RWPE2 (cell line): Measurements from ENCODE around the gene INTS1.
A peak's percentile ranks its signal among the peaks of the same experiment; 100 is the strongest.

Experiments used
- ATAC-seq: fragments of 200-7000 bp; cut with Tn5 transposase; 3 replicates; pipeline ENCODE4 v1.9.1; 2021; ENCODE audit warnings: low read depth
- DNase-seq: peaks from one replicate; pipeline ENCODE4 v3.0.0-alpha.2; 2020; ENCODE audit warnings: low spot score
- H3K27ac ChIP-seq: fragments of 450-650 bp; 2 replicates; pipeline ENCODE4 v1.5.1; 2017; ENCODE audit warnings: mild to moderate bottlenecking; ENCODE audit not compliant: poor library complexity, severe bottlenecking
- H3K27me3 ChIP-seq: fragments of 250-450 bp; sonication (Bioruptor Pico); 2 replicates; pipeline ENCODE4 v1.5.1; 2021; ENCODE audit warnings: mild to moderate bottlenecking, moderate library complexity; ENCODE audit not compliant: insufficient read depth, poor library complexity, severe bottlenecking
- H3K36me3 ChIP-seq: fragments of 250-450 bp; sonication (Bioruptor Pico); 2 replicates; pipeline ENCODE4 v1.5.1; 2020; ENCODE audit warnings: low read depth, mild to moderate bottlenecking, moderate library complexity
- H3K4me1 ChIP-seq: fragments of 250-450 bp; sonication (Bioruptor Pico); 2 replicates; pipeline ENCODE4 v1.5.1; 2021; ENCODE audit warnings: mild to moderate bottlenecking, moderate library complexity; ENCODE audit not compliant: insufficient read depth, poor library complexity, severe bottlenecking
- H3K4me3 ChIP-seq: fragments of 250-450 bp; sonication (Bioruptor Pico); 2 replicates; pipeline ENCODE4 v1.5.1; 2021; ENCODE audit warnings: mild to moderate bottlenecking, moderate library complexity; ENCODE audit not compliant: severe bottlenecking
- H3K9me3 ChIP-seq: fragments of 250-450 bp; sonication (Bioruptor Pico); 2 replicates; pipeline ENCODE4 v1.5.1; 2021; ENCODE audit warnings: mild to moderate bottlenecking, moderate library complexity; ENCODE audit not compliant: severe bottlenecking
- TF ChIP-seq, protein P1 (sequence below): fragments of 450-650 bp; IDR thresholded peaks from one replicate; pipeline ENCODE4 v1.5.1; 2017; ENCODE audit warnings: mild to moderate bottlenecking, moderate library complexity; ENCODE audit not compliant: poor library complexity, severe bottlenecking

The INTS1 gene

DNA sequence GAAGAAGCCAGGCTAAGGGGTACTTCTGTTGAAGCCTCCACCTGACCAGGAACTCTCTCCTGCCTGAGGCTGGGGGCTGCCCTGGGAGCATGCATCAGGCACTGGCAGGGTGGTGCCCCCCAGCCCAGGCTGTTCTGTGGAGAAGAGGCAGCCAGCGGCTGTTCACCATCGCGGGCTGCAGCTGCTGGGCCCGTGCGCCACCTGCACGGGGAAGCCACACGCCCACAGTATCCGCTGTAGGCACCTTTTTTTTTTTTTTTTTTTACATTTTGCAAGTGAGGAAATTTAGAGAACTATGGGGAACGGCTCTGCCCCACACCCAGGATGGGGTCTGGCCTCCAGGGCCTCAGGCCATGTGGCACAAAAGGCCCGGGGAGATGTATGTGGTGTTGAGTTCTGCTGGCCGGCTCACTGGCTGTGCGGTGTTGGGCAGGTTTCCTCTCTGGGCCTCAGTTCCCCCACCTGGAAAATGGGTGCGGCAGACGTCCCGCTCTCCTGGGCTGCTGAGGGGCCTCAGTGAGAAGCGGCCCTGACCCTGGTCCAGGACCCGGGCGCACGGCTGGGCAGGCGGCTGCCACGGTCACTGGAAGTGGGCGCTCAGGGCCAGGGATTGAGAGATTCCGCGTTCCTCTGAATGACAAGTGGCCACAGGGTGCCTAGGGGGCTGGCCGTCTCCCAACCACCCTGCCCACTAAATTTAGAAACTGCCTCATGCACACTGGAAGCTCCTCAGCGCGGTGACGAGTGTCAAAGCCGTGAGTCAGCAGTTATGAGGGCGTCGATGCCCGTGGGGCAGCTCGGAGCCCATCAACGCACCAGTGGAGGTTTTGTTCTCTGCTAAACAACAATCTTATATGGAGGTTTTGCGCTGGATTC, 8.8 kb upstream of the INTS1 start:
- ATAC-seq (peak; percentile 92), DNase-seq (peak; percentile 80)
- TF ChIP-seq, protein P1, sequence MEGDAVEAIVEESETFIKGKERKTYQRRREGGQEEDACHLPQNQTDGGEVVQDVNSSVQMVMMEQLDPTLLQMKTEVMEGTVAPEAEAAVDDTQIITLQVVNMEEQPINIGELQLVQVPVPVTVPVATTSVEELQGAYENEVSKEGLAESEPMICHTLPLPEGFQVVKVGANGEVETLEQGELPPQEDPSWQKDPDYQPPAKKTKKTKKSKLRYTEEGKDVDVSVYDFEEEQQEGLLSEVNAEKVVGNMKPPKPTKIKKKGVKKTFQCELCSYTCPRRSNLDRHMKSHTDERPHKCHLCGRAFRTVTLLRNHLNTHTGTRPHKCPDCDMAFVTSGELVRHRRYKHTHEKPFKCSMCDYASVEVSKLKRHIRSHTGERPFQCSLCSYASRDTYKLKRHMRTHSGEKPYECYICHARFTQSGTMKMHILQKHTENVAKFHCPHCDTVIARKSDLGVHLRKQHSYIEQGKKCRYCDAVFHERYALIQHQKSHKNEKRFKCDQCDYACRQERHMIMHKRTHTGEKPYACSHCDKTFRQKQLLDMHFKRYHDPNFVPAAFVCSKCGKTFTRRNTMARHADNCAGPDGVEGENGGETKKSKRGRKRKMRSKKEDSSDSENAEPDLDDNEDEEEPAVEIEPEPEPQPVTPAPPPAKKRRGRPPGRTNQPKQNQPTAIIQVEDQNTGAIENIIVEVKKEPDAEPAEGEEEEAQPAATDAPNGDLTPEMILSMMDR, result no peak
- Histone ChIP-seq H3K4me1 (peaks cover 7% of the 10 kb centered on the region), H3K27me3 (no peaks in the 10 kb centered on the region), H3K27ac (no peak overlapping the region), H3K36me3 (no peaks in the 10 kb centered on the region), H3K9me3 (no peaks in the 10 kb centered on the region), H3K4me3 (no peak overlapping the region)

DNA sequence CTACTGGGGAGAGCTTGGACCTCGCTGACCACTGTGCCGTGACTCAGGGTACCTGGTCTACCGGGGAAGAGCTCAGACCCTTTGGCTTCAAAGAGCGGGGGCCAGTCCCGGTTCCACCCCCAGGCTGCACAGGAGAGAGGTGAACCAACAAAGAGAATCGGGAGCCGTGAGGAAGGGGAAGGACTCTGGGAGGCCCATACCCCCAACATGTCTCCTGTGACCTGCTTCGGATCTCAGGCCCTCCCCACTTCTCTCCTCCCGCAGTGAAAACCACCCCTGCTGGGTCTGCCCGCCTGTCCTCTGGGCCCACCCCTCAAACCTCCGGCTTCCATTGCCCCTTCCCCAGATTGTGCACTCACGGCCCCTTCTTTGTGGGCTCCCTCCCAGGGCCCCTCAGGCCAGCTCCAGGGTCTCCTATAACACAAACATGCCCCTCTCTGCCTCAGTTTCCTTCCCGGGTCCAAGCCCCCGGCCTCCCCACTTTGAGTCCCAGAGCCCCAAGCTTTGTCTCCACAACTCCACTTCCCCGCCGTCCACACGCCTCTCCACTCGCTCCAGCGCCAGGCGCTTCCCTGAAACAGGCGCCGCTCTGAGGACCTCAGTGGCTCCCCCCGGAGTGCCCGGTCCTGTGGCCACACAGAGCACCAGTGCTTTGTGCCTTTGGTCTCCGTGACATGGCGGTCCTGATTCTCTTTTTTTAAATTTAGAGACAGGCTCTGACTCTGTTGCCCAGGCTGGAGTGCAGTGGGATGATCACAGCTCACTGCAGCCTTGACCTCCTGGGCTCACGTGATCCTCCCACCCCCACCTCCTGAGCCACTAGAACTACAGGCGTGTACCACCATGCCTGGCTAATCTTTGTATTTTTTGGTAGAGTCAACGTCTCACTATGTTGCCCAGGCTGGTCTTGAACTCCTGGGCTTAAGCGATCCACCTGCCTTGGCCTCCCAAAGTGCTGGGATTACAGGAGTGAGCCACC, 7.5 kb upstream of the INTS1 start:
- ATAC-seq, result no peak
- no peak for DNase-seq
- H3K36me3 ChIP-seq, result no peaks in the 10 kb centered on the region
- H3K4me1 ChIP-seq, result peaks cover 7% of the 10 kb centered on the region
- no peak overlapping the region for H3K4me3 ChIP-seq
- H3K27me3 ChIP-seq, result no peaks in the 10 kb centered on the region
- no peaks in the 10 kb centered on the region for H3K9me3 ChIP-seq
- TF ChIP-seq, protein P1, result no peak
- no peak overlapping the region for H3K27ac ChIP-seq

DNA sequence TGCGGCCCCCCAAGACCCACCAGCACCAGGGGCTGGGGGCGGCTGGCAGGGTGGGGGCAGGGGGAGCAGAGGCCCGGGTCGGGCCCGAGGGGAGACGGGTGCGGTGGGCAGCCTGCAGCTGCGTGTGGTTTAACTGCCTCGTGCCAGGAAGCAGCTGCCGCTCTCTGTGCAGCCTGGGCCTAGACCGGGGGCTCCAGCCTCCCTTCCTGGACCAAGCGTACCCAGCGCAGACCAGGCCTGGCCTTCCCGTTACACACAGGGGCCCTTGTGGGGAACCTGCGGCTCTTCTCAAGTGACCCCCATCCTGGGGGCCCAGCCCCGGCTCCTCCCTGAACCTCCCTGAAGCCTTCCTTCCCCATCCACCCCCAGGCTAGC, 6.6 kb upstream of the INTS1 start:
- TF ChIP-seq, protein P1, result no peak
- ATAC-seq (no peak), DNase-seq (peak; percentile 57)
- Histone ChIP-seq H3K27ac (no peak overlapping the region), H3K4me1 (peaks cover 7% of the 10 kb centered on the region), H3K4me3 (no peak overlapping the region), H3K9me3 (no peaks in the 10 kb centered on the region), H3K27me3 (no peaks in the 10 kb centered on the region), H3K36me3 (no peaks in the 10 kb centered on the region)

DNA sequence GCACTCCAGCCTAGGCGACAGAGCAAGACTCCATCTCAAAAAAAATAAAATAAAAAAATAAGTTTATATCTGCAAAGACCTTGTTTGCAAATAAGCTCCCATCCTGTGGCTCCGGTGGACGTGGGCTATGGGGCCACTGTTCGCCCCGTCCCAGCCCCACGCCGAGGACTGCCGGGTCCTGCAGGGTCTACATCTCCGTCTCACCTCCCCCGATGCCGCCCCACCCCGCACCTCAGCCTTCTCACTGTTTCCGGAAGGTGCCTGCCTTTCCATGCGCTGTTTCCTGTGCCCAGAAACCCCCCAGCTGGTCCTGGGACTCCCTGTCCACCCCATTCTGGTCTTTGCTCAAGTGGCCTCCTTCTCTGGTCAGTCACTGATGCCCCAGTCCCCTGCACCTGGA, 5.0 kb upstream of the INTS1 start:
- no peak for ATAC-seq
- peak; percentile 64 for DNase-seq
- H3K4me3 ChIP-seq, result no peak overlapping the region
- H3K36me3 ChIP-seq, result no peaks in the 10 kb centered on the region
- no peak overlapping the region for H3K27ac ChIP-seq
- TF ChIP-seq, protein P1, result no peak
- H3K27me3 ChIP-seq, result no peaks in the 10 kb centered on the region
- peaks cover 7% of the 10 kb centered on the region for H3K4me1 ChIP-seq
- H3K9me3 ChIP-seq, result no peaks in the 10 kb centered on the region
